ENCODE data around the gene IL17C. TPM values are rescaled to one million over a fixed set of nuclear protein-coding genes. Genes with fewer than 3 reads are reported as not detected.
A peak's percentile ranks its signal among the peaks of the same experiment; 100 is the strongest.

The IL17C gene
- total and polyA plus RNA-seq, 5 donors from 2014 or later, result 1.2 TPM; not detected in 4

- DNase-seq, result no peak
- H3K4me1 ChIP-seq (ENCODE audit: control insufficient read depth, insufficient read depth, low read length, poor library complexity, severe bottlenecking), result peaks cover 30% of the 10 kb centered on the region
- Mint-ChIP-seq H3K9me3 (peaks cover 0 to 2% (median 0%) of the 10 kb centered on the region in 7 donors), H3K27me3 (no peaks in the 10 kb centered on the region), H3K36me3 (peaks cover 13% of the 10 kb centered on the region), H3K27ac (peak overlapping the region in 1 of 3 donors; percentile 15), H3K4me3 (no peak overlapping the region), H3K4me1 (peaks cover 8 to 23% (median 16%) of the 10 kb centered on the region in 4 donors)
- H3K27me3 ChIP-seq (ENCODE audit: control insufficient read depth, insufficient read depth, low read length), result no peaks in the 10 kb centered on the region
- peaks cover 63% of the 10 kb centered on the region for H3K36me3 ChIP-seq (ENCODE audit: control insufficient read depth, insufficient read depth, low read length)
- H3K27ac ChIP-seq (ENCODE audit: insufficient read depth, low read length, poor library complexity, severe bottlenecking), result no peak overlapping the region
- no peaks in the 10 kb centered on the region for H3K9me3 ChIP-seq (ENCODE audit: control insufficient read depth in 2 of 2, low read length in 2 of 2)
- no peak overlapping the region for H3K4me3 ChIP-seq (ENCODE audit: low read depth, low read length)
- no peak for ATAC-seq (ENCODE audit: low read depth in 2 of 2)
Measured at GRCh38 chr16:88623858-88624257, 14.5 kb upstream of the IL17C start.

- H3K9me3 ChIP-seq (ENCODE audit: control insufficient read depth in 2 of 2, low read length in 2 of 2), result no peaks in the 10 kb centered on the region
- no peak overlapping the region for H3K4me3 ChIP-seq (ENCODE audit: low read depth, low read length)
- no peaks in the 10 kb centered on the region for H3K27me3 Mint-ChIP-seq
- peaks cover 0 to 2% (median 0%) of the 10 kb centered on the region in 7 donors for H3K9me3 Mint-ChIP-seq
- H3K4me1 Mint-ChIP-seq, result peaks cover 8 to 19% (median 11%) of the 10 kb centered on the region in 4 donors
- H3K36me3 Mint-ChIP-seq, result peaks cover 11% of the 10 kb centered on the region
- no peak overlapping the region for H3K4me3 Mint-ChIP-seq
- no peaks in the 10 kb centered on the region for H3K27me3 ChIP-seq (ENCODE audit: control insufficient read depth, insufficient read depth, low read length)
- H3K36me3 ChIP-seq (ENCODE audit: control insufficient read depth, insufficient read depth, low read length), result peaks cover 64% of the 10 kb centered on the region
- H3K27ac Mint-ChIP-seq, result no peak overlapping the region
- DNase-seq (no peak), ATAC-seq (ENCODE audit: low read depth in 2 of 2) (no peak)
- no peak overlapping the region for H3K27ac ChIP-seq (ENCODE audit: insufficient read depth, low read length, poor library complexity, severe bottlenecking)
- peaks cover 24% of the 10 kb centered on the region for H3K4me1 ChIP-seq (ENCODE audit: control insufficient read depth, insufficient read depth, low read length, poor library complexity, severe bottlenecking)
Measured at GRCh38 chr16:88624481-88624880, 13.9 kb upstream of the IL17C start.

- ATAC-seq (ENCODE audit: low read depth in 2 of 2) (no peak), DNase-seq (peak in 1 of 3 donors; percentile 21)
- H3K27me3 Mint-ChIP-seq, result no peaks in the 10 kb centered on the region
- peaks cover 14% of the 10 kb centered on the region for H3K36me3 Mint-ChIP-seq
- H3K4me3 Mint-ChIP-seq, result peak overlapping the region in 1 of 4 donors; percentile 32
- H3K4me1 Mint-ChIP-seq, result peaks cover 2 to 13% (median 6%) of the 10 kb centered on the region in 4 donors
- Histone ChIP-seq H3K27me3 (ENCODE audit: control insufficient read depth, insufficient read depth, low read length) (no peaks in the 10 kb centered on the region), H3K27ac (ENCODE audit: insufficient read depth, low read length, poor library complexity, severe bottlenecking) (no peak overlapping the region), H3K4me3 (ENCODE audit: low read depth, low read length) (no peak overlapping the region), H3K36me3 (ENCODE audit: control insufficient read depth, insufficient read depth, low read length) (peaks cover 68% of the 10 kb centered on the region), H3K9me3 (ENCODE audit: control insufficient read depth in 2 of 2, low read length in 2 of 2) (no peaks in the 10 kb centered on the region), H3K4me1 (ENCODE audit: control insufficient read depth, insufficient read depth, low read length, poor library complexity, severe bottlenecking) (peaks cover 18% of the 10 kb centered on the region)
- H3K27ac Mint-ChIP-seq, result no peak overlapping the region
- H3K9me3 Mint-ChIP-seq, result peaks cover 0 to 2% (median 0%) of the 10 kb centered on the region in 7 donors
Measured at GRCh38 chr16:88624977-88625576, 13.3 kb upstream of the IL17C start.

GRCh38 chr16:88626646-88627045, 11.7 kb upstream of the IL17C start:
- no peak overlapping the region for H3K27ac Mint-ChIP-seq
- H3K9me3 Mint-ChIP-seq, result peaks cover 0 to 2% (median 0%) of the 10 kb centered on the region in 7 donors
- H3K27ac ChIP-seq (ENCODE audit: insufficient read depth, low read length, poor library complexity, severe bottlenecking), result no peak overlapping the region
- no peak overlapping the region for H3K4me3 Mint-ChIP-seq
- H3K36me3 ChIP-seq (ENCODE audit: control insufficient read depth, insufficient read depth, low read length), result peaks cover 82% of the 10 kb centered on the region
- H3K4me1 ChIP-seq (ENCODE audit: control insufficient read depth, insufficient read depth, low read length, poor library complexity, severe bottlenecking), result peaks cover 8% of the 10 kb centered on the region
- ATAC-seq (ENCODE audit: low read depth in 2 of 2) (no peak), DNase-seq (no peak)
- no peaks in the 10 kb centered on the region for H3K27me3 ChIP-seq (ENCODE audit: control insufficient read depth, insufficient read depth, low read length)
- no peak overlapping the region for H3K4me3 ChIP-seq (ENCODE audit: low read depth, low read length)
- peaks cover 0 to under 1% (median 0%) of the 10 kb centered on the region in 4 donors for H3K4me1 Mint-ChIP-seq
- peaks cover 18% of the 10 kb centered on the region for H3K36me3 Mint-ChIP-seq
- no peaks in the 10 kb centered on the region for H3K9me3 ChIP-seq (ENCODE audit: control insufficient read depth in 2 of 2, low read length in 2 of 2)
- no peaks in the 10 kb centered on the region for H3K27me3 Mint-ChIP-seq

GRCh38 chr16:88627531-88628411, 10.6 kb upstream of the IL17C start:
- Histone ChIP-seq H3K27me3 (ENCODE audit: control insufficient read depth, insufficient read depth, low read length) (no peaks in the 10 kb centered on the region), H3K36me3 (ENCODE audit: control insufficient read depth, insufficient read depth, low read length) (peaks cover 72% of the 10 kb centered on the region), H3K9me3 (ENCODE audit: control insufficient read depth in 2 of 2, low read length in 2 of 2) (no peaks in the 10 kb centered on the region), H3K27ac (ENCODE audit: insufficient read depth, low read length, poor library complexity, severe bottlenecking) (no peak overlapping the region), H3K4me3 (ENCODE audit: low read depth, low read length) (no peak overlapping the region), H3K4me1 (ENCODE audit: control insufficient read depth, insufficient read depth, low read length, poor library complexity, severe bottlenecking) (peaks cover 8% of the 10 kb centered on the region)
- Mint-ChIP-seq H3K9me3 (peaks cover 0 to 2% (median 0%) of the 10 kb centered on the region in 7 donors), H3K27me3 (no peaks in the 10 kb centered on the region), H3K27ac (peak overlapping the region in 1 of 3 donors; percentile 56), H3K36me3 (peaks cover 18% of the 10 kb centered on the region), H3K4me1 (peaks cover 0 to 4% (median 2%) of the 10 kb centered on the region in 4 donors), H3K4me3 (no peak overlapping the region)
- ATAC-seq (ENCODE audit: low read depth in 2 of 2), result no peak
- no peak for DNase-seq

- peaks cover 0 to 10% (median 2%) of the 10 kb centered on the region in 4 donors for H3K4me1 Mint-ChIP-seq
- no peaks in the 10 kb centered on the region for H3K27me3 Mint-ChIP-seq
- DNase-seq (peak in 1 of 3 donors; percentile 14), ATAC-seq (ENCODE audit: low read depth in 2 of 2) (no peak)
- Histone ChIP-seq H3K4me1 (ENCODE audit: control insufficient read depth, insufficient read depth, low read length, poor library complexity, severe bottlenecking) (peaks cover 12% of the 10 kb centered on the region), H3K36me3 (ENCODE audit: control insufficient read depth, insufficient read depth, low read length) (peaks cover 64% of the 10 kb centered on the region), H3K9me3 (ENCODE audit: control insufficient read depth in 2 of 2, low read length in 2 of 2) (no peaks in the 10 kb centered on the region), H3K27ac (ENCODE audit: insufficient read depth, low read length, poor library complexity, severe bottlenecking) (no peak overlapping the region), H3K4me3 (ENCODE audit: low read depth, low read length) (no peak overlapping the region), H3K27me3 (ENCODE audit: control insufficient read depth, insufficient read depth, low read length) (no peaks in the 10 kb centered on the region)
- no peak overlapping the region for H3K4me3 Mint-ChIP-seq
- H3K27ac Mint-ChIP-seq, result no peak overlapping the region
- H3K9me3 Mint-ChIP-seq, result peaks cover 0 to 2% (median 0%) of the 10 kb centered on the region in 7 donors
- H3K36me3 Mint-ChIP-seq, result peaks cover 18% of the 10 kb centered on the region
Measured at GRCh38 chr16:88628512-88628974, 9.8 kb upstream of the IL17C start.

- Mint-ChIP-seq H3K36me3 (peaks cover 18% of the 10 kb centered on the region), H3K27ac (peak overlapping the region in 1 of 3 donors; percentile 52), H3K4me3 (no peak overlapping the region), H3K4me1 (peaks cover 0 to 13% (median 2%) of the 10 kb centered on the region in 4 donors), H3K9me3 (peaks cover 0 to 2% (median 0%) of the 10 kb centered on the region in 7 donors), H3K27me3 (no peaks in the 10 kb centered on the region)
- DNase-seq (no peak), ATAC-seq (ENCODE audit: low read depth in 2 of 2) (no peak)
- Histone ChIP-seq H3K27me3 (ENCODE audit: control insufficient read depth, insufficient read depth, low read length) (no peaks in the 10 kb centered on the region), H3K4me1 (ENCODE audit: control insufficient read depth, insufficient read depth, low read length, poor library complexity, severe bottlenecking) (peaks cover 22% of the 10 kb centered on the region), H3K9me3 (ENCODE audit: control insufficient read depth in 2 of 2, low read length in 2 of 2) (no peaks in the 10 kb centered on the region), H3K4me3 (ENCODE audit: low read depth, low read length) (no peak overlapping the region), H3K36me3 (ENCODE audit: control insufficient read depth, insufficient read depth, low read length) (peaks cover 51% of the 10 kb centered on the region), H3K27ac (ENCODE audit: insufficient read depth, low read length, poor library complexity, severe bottlenecking) (no peak overlapping the region)
Measured at GRCh38 chr16:88629835-88630234, 8.5 kb upstream of the IL17C start.
